GM23338 (cell line): ENCODE data around the gene C2orf68.

Experiments
- CREB1 ChIP-seq: fragments of 250-450 bp; sonication (Bioruptor Pico); IDR thresholded peaks from 2 replicates; pipeline ENCODE4 v1.5.0; 2020; ENCODE audit warnings: low read depth, mild to moderate bottlenecking, moderate library complexity
- CTCF ChIP-seq, 2 experiments: fragments of 200-600 bp in 1 of 2; sonication (generic) in 1 of 2; conservative IDR thresholded peaks; 2 replicates each; pipeline versions ENCODE4 v1.5.1 to v1.6.1; 2016 to 2017; ENCODE audit warnings: antibody characterized with exemption in 2 of 2, low read depth in 2 of 2, mild to moderate bottlenecking in 2 of 2, moderate library complexity in 1 of 2
- EZH2phosphoT487 ChIP-seq: fragments of 200-600 bp; sonication (generic); IDR thresholded peaks from one replicate; pipeline ENCODE4 v1.8.1; 2018; ENCODE audit warnings: antibody characterized with exemption; ENCODE audit not compliant: unreplicated experiment
- POLR2AphosphoS5 ChIP-seq: IDR thresholded peaks from 2 replicates; pipeline ENCODE4 v1.6.1; 2016; ENCODE audit warnings: antibody characterized with exemption, low read depth
- ZNF114 ChIP-seq: fragments of 250-450 bp; sonication (Bioruptor Pico); IDR thresholded peaks from 2 replicates; pipeline ENCODE4 v1.5.0; 2020; ENCODE audit warnings: mild to moderate bottlenecking, moderate library complexity
- TF ChIP-seq, protein P1 (sequence below): IDR thresholded peaks from one replicate; pipeline ENCODE4 v1.6.1; 2018; ENCODE audit warnings: antibody characterized with exemption; ENCODE audit not compliant: unreplicated experiment

DNA sequence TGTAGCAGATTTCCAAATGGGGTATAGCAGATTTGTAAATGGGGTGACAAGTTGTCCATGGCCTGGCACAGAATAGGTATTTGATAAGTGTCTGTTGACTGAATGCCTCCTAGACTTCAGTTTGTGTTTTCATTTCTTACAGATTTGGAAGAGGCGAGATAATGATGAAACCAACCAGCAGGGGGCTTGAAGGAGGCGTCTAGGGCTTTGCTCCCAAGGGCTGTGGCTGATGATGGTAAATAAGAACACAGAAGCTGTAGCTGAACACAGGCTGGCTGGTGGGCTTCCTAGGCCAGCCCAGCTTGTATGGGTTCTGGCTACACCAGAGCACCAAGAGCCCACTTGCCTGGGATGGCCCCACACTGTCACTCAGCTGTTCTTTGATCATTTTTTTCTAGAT, 36.8 kb upstream of the C2orf68 start:
- peak; percentile 37 to 46 for TF ChIP-seq CTCF (conservative IDR thresholded peaks at IDR 0.05; ENCODE audit: low read depth in 2 of 2)
- TF ChIP-seq POLR2AphosphoS5 = no peak
- no peak for TF ChIP-seq ZNF114
- TF ChIP-seq, protein P1, sequence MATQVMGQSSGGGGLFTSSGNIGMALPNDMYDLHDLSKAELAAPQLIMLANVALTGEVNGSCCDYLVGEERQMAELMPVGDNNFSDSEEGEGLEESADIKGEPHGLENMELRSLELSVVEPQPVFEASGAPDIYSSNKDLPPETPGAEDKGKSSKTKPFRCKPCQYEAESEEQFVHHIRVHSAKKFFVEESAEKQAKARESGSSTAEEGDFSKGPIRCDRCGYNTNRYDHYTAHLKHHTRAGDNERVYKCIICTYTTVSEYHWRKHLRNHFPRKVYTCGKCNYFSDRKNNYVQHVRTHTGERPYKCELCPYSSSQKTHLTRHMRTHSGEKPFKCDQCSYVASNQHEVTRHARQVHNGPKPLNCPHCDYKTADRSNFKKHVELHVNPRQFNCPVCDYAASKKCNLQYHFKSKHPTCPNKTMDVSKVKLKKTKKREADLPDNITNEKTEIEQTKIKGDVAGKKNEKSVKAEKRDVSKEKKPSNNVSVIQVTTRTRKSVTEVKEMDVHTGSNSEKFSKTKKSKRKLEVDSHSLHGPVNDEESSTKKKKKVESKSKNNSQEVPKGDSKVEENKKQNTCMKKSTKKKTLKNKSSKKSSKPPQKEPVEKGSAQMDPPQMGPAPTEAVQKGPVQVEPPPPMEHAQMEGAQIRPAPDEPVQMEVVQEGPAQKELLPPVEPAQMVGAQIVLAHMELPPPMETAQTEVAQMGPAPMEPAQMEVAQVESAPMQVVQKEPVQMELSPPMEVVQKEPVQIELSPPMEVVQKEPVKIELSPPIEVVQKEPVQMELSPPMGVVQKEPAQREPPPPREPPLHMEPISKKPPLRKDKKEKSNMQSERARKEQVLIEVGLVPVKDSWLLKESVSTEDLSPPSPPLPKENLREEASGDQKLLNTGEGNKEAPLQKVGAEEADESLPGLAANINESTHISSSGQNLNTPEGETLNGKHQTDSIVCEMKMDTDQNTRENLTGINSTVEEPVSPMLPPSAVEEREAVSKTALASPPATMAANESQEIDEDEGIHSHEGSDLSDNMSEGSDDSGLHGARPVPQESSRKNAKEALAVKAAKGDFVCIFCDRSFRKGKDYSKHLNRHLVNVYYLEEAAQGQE = no peak
- no peak for TF ChIP-seq EZH2phosphoT487
- TF ChIP-seq CREB1 = no peak
